GM19025 (cell line): Measurements from ENCODE around the gene RPL10.
A peak's percentile ranks its signal among the peaks of the same experiment; 100 is the strongest.

Experiments used
- ATAC-seq: cut with Tn5 transposase; IDR thresholded peaks from one replicate; pipeline ENCODE4 v1.9.1; 2021; ENCODE audit warnings: mild to moderate bottlenecking, low read depth, moderate library complexity; ENCODE audit not compliant: unreplicated experiment

The RPL10 gene

GRCh38 chrX:154360155-154360713 lies 37.9 kb upstream of the RPL10 start:
- ATAC-seq, result no peak

DNA sequence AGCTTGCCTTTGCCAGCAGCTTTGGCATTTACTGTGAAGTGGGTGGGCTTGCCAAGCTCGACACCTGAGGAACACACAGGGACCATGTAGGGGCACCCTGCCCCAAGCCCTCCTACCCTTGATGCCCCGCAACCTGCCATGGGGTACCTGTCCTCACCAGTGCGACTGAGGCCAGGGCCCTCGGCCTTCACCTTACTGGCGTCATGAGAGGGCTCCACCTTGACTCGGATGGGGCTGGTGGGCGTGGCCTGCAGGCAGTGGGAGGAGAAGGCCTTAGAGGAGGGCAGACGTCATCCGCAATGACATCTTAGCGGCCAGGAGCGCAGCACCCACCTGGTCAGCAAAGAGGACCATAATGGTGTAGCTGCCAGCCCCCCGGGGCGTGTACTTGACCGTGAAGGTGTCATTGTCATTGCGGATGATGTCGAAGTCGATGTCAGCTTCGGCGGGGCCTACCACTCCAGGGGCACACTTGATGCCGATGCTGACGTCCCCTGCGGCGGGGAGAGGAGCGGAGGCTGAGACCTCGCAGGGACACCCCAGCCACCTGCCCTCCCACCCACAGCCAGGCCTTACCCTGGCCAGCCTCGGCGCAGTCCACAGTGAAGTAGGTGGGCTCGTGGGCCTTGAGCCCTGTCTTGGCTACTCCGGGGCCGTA lies 36.0 kb upstream of the RPL10 start:
- ATAC-seq, result no peak

- no peak for ATAC-seq
These were observed 34.3 kb upstream of the RPL10 start for GRCh38 chrX:154363706-154364439.

DNA sequence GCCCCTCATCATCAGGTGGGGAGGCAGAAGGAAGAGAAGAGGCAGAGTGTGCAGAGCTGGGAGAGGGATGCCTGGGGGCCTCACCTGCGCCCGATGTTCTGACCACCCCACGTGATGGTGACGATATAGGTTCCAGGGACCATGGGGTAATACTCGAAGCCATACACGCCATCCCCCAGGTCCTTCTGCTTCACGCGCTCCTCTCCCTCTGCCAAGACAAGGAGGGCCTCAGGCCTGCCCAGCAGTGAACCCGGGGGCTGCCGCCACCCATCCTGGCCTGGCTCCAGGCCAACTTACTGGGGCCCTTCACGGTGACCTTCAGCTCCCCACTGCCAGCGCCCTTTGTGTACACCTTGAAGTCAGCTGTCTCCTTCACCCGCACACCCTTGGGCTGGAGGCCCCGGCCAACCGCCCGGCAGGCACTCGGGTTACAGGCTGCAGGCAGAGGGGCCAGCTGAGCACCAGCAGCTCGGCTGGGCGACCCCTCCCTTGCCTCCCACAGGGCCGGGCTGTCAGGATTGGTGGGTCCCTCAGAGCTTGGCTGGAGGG lies 33.1 kb upstream of the RPL10 start:
- no peak for ATAC-seq

- ATAC-seq, result no peak
These were observed 32.0 kb upstream of the RPL10 start for GRCh38 chrX:154365997-154366665.

GRCh38 chrX:154366666-154367055 lies 31.5 kb upstream of the RPL10 start:
- no peak for ATAC-seq

DNA sequence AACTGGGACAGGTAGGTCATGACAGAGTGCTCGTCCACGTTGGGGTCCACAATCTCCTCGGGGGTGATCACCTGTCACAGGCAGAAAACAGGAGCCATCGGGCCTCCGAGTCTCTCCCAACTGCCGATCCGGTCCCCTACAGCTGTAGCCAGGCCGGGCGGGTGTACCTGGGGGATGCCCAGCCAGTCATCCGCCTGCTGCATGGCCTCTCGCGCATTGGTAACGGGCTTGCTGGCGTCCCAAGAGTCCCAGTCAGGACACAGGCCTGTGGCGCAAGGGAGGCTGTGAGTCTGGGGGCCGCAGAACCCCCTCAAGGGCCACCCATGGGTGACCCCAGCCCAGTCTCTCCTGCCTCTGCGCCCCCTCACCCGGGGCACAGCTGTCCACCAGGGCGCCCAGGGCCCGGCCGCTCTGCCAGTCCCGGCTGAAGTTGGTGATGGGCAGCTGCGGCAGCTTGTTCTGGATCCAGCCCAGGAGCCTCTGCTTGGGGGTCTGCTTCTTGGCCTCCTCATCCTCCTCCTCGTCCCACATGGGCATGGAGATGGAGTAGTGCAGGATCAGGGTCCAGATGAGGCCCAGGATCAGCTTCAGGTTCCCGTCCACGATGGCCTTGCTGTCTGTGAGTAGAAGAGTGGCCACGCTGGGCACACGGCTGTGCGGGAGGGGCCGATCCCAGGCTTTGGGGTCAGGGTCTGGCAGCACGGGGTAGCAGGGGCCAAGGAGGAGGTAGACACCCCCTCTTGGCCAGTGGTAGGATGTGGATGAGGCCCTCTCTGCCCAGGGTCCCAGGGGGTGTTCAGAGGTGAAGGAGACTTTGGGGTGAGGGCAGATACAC lies 30.5 kb upstream of the RPL10 start:
- ATAC-seq, result no peak

- ATAC-seq, result peak; percentile 32
These were observed 29.3 kb upstream of the RPL10 start for GRCh38 chrX:154368630-154369448.

DNA sequence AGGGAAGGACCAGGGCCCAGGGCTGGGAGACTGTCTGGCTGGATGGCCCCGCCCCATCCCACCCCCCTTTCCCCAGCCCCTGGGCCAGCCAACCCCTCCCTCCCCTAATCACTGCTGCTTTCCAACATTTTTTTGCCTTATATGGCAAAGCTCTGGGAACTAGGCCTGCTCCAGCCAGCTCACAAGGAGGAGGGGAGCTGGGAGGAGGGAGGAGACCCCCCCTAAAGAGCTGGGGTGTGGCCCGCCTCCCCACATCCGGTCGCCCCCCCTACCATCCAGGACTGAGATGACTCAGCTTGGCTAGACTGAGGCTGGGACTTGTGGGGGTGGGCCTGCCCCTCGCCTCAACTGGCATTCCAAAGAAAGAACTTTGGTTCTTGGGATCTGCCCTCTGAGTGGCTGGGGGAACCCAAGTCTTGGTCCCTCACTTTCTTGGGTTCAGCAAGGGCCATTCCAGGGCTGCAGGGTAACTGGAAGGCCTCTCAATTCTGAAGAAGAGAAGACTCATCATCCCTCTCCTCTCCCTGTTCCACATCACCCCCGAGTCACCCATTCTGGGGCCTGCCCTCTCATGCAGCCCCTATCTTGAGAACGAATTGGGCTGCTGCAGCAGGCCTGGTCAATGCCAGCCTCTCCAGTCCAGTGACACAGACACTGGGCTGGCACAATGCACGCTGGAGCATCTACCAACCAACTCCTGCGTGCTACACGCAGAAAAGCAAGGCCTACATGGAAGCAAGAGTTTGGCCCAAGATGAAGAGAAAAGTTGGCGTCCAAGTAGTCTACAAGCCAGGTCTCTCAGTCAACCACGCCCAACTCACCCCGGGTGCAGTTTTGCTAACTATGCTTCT lies 28.5 kb upstream of the RPL10 start:
- ATAC-seq, result no peak

- ATAC-seq, result no peak
These were observed 27.7 kb upstream of the RPL10 start for GRCh38 chrX:154370300-154371016.

GRCh38 chrX:154371017-154371788 lies 27.0 kb upstream of the RPL10 start:
- ATAC-seq, result peak; percentile 51

GRCh38 chrX:154371789-154372300 lies 26.3 kb upstream of the RPL10 start:
- ATAC-seq, result no peak

DNA sequence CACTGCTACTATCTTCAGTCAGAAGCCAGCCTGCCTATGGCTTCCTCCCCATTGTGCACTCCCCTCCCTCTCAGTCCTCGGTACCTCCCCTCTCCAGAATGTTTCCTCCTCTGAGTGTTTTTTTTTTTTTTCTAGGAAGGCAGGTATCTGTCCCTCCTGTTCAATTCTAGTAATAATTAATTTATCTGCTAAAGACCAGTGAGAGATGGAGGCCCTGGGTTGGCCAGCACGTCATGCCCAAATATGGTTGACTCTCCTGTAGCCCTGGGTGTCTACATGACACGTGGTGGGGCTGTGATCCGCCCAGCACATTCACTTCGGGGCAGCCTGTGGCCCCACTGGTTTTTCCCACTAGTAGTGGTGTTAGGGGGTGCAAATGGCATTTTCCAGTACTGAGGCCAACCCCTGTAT lies 25.6 kb upstream of the RPL10 start:
- no peak for ATAC-seq

- no peak for ATAC-seq
These were observed 24.6 kb upstream of the RPL10 start for GRCh38 chrX:154373340-154374306.

GRCh38 chrX:154374313-154375155 lies 23.6 kb upstream of the RPL10 start, which contains the start of gene FLNA:
FLNA (minus strand) TSS chrX:154374634; CDS start chrX:154371245, 3,389 bp downstream.
- no peak for ATAC-seq
